ENCODE measurements around the gene TNFAIP8L2. TPM values are rescaled to one million over a fixed set of nuclear protein-coding genes. Genes with fewer than 3 reads are reported as not detected.

TNFAIP8L2 gene
- not detected in 2 replicates for total RNA-seq

GRCh38 chr1:151156515-151156819 is at the start of gene TNFAIP8L2:
TSS of gene TNFAIP8L2 (plus strand) at chr1:151156649. CDS start at chr1:151158698, 2,049 bp downstream.

GRCh38 chr1:151146412-151147131 is 9.9 kb upstream of the TNFAIP8L2 start, which contains the start of gene SEMA6C:
TSS of gene SEMA6C (minus strand) at chr1:151146631. CDS start at chr1:151142621, 4,010 bp downstream.

GRCh38 chr1:151165738-151166504 is 9.5 kb downstream of the TNFAIP8L2 start, which contains the start of the genes LYSMD1 and SCNM1:
TSS of gene LYSMD1 (minus strand) at chr1:151165902. CDS start at chr1:151165258, 644 bp downstream.
TSS of gene SCNM1 (plus strand) at chr1:151166144. CDS start at chr1:151166153, 9 bp downstream.

GRCh38 chr1:151175863-151176262 is 19.4 kb downstream of the TNFAIP8L2 start, which contains the start of gene TMOD4:
TSS of gene TMOD4 (minus strand) at chr1:151175981. CDS start at chr1:151174875, 1,106 bp downstream.

GRCh38 chr1:151189637-151190445 is 33.4 kb downstream of the TNFAIP8L2 start, which contains the start of gene VPS72:
TSS of gene VPS72 (minus strand) at chr1:151190197. CDS start at chr1:151190121, 76 bp downstream.

GRCh38 chr1:151198254-151199127 is 42.0 kb downstream of the TNFAIP8L2 start, which contains the start of gene PIP5K1A:
TSS of gene PIP5K1A (plus strand) at chr1:151198552. CDS start at chr1:151198997, 445 bp downstream.

Other genes with a start within 250 kb of the TNFAIP8L2 start
- 25.7 and 33.0 TPM in 2 replicates for gene SETDB1, start 230.3 kb upstream of the TNFAIP8L2 start, total RNA-seq
- gene CERS2, start 181.8 kb upstream of the TNFAIP8L2 start, total RNA-seq, result 86.2 and 93.6 TPM in 2 replicates
- gene ANXA9, start 174.4 kb upstream of the TNFAIP8L2 start, total RNA-seq, result 0.63 TPM in 1 of 2 replicates, not detected in the other
- 11.3 and 21.5 TPM in 2 replicates for gene MINDY1, start 149.7 kb upstream of the TNFAIP8L2 start, total RNA-seq
- gene PRUNE1, start 148.2 kb upstream of the TNFAIP8L2 start, total RNA-seq, result 3.2 and 5.5 TPM in 2 replicates
- gene BNIPL, start 120.1 kb upstream of the TNFAIP8L2 start, total RNA-seq, result 0.16 and 0.26 TPM in 2 replicates
- gene C1orf56, start 108.9 kb upstream of the TNFAIP8L2 start, total RNA-seq, result 1.0 and 1.4 TPM in 2 replicates
- 23.6 and 24.7 TPM in 2 replicates for gene CDC42SE1, start 97.0 kb upstream of the TNFAIP8L2 start, total RNA-seq
- 1.5 and 2.7 TPM in 2 replicates for gene MLLT11, start 96.3 kb upstream of the TNFAIP8L2 start, total RNA-seq
- 15.3 and 28.5 TPM in 2 replicates for gene GABPB2, start 85.9 kb upstream of the TNFAIP8L2 start, total RNA-seq
- gene SEMA6C, start 10.0 kb upstream of the TNFAIP8L2 start, total RNA-seq, result 0.63 and 1.7 TPM in 2 replicates
- 5.0 and 6.8 TPM in 2 replicates for gene LYSMD1, start 9.3 kb downstream of the TNFAIP8L2 start, total RNA-seq
- 21.8 and 22.8 TPM in 2 replicates for gene SCNM1, start 9.5 kb downstream of the TNFAIP8L2 start, total RNA-seq
- gene TMOD4, start 19.3 kb downstream of the TNFAIP8L2 start, total RNA-seq, result not detected in 2 replicates
- gene VPS72, start 33.5 kb downstream of the TNFAIP8L2 start, total RNA-seq, result 42.6 and 51.0 TPM in 2 replicates
- 38.6 and 46.5 TPM in 2 replicates for gene PIP5K1A, start 41.9 kb downstream of the TNFAIP8L2 start, total RNA-seq
- 342 and 409 TPM in 2 replicates for gene PSMD4, start 98.1 kb downstream of the TNFAIP8L2 start, total RNA-seq
- 7.3 and 9.0 TPM in 2 replicates for gene ZNF687, start 125.7 kb downstream of the TNFAIP8L2 start, total RNA-seq
- 35.5 and 52.5 TPM in 2 replicates for gene PI4KB, start 170.8 kb downstream of the TNFAIP8L2 start, total RNA-seq
- 31.2 and 31.7 TPM in 2 replicates for gene RFX5, start 190.6 kb downstream of the TNFAIP8L2 start, total RNA-seq
- gene SELENBP1, start 216.1 kb downstream of the TNFAIP8L2 start, total RNA-seq, result 111 and 123 TPM in 2 replicates
- gene PSMB4, start 242.9 kb downstream of the TNFAIP8L2 start, total RNA-seq, result 318 and 353 TPM in 2 replicates